Measurements from ENCODE around the gene RANGRF.

- no peak for TF ChIP-seq CTCF (IDR thresholded peaks at IDR 0.05)
- TF ChIP-seq POLR2A (IDR thresholded peaks at IDR 0.05): no peak
Observed at GRCh38 chr17:8268550-8269298, 19.7 kb upstream of the RANGRF start.
